ENCODE data around the gene UBAC1.

UBAC1 gene

GRCh38 chr9:135961277-135961715 lies at the start of gene UBAC1:
TSS of gene UBAC1 (minus strand) at chr9:135961373. CDS start at chr9:135961162, 211 bp downstream.
- DNase-seq, result peak; percentile 95

- no peak for DNase-seq
Observed at GRCh38 chr9:136010615-136011361, 49.6 kb upstream of the UBAC1 start.

GRCh38 chr9:136010176-136010575 lies 49.0 kb upstream of the UBAC1 start:
- DNase-seq, result no peak

- no peak for DNase-seq
Observed at GRCh38 chr9:136009516-136009915, 48.3 kb upstream of the UBAC1 start.

GRCh38 chr9:136008693-136008997 lies 47.5 kb upstream of the UBAC1 start:
- DNase-seq, result no peak

- DNase-seq, result no peak
Observed at GRCh38 chr9:136007934-136008692, 46.9 kb upstream of the UBAC1 start.

GRCh38 chr9:136007276-136007933 lies 46.2 kb upstream of the UBAC1 start:
- no peak for DNase-seq

- DNase-seq, result no peak
Observed at GRCh38 chr9:136006169-136006568, 45.0 kb upstream of the UBAC1 start.

- no peak for DNase-seq
Observed at GRCh38 chr9:136004712-136005111, 43.5 kb upstream of the UBAC1 start.

- no peak for DNase-seq
Observed at GRCh38 chr9:136004219-136004618, 43.0 kb upstream of the UBAC1 start.

GRCh38 chr9:136003411-136004218 lies 42.4 kb upstream of the UBAC1 start:
- DNase-seq, result no peak

GRCh38 chr9:136002881-136003280 lies 41.7 kb upstream of the UBAC1 start:
- no peak for DNase-seq

GRCh38 chr9:136002215-136002614 lies 41.0 kb upstream of the UBAC1 start:
- no peak for DNase-seq

GRCh38 chr9:136001231-136001630 lies 40.1 kb upstream of the UBAC1 start:
- no peak for DNase-seq

- DNase-seq, result no peak
Observed at GRCh38 chr9:135998410-135999071, 37.4 kb upstream of the UBAC1 start.

- DNase-seq, result no peak
Observed at GRCh38 chr9:135998016-135998380, 36.8 kb upstream of the UBAC1 start.

GRCh38 chr9:135997090-135998015 lies 36.2 kb upstream of the UBAC1 start:
- DNase-seq, result no peak

GRCh38 chr9:135995816-135996215 lies 34.6 kb upstream of the UBAC1 start:
- no peak for DNase-seq

GRCh38 chr9:135994501-135995192 lies 33.5 kb upstream of the UBAC1 start:
- DNase-seq, result no peak

GRCh38 chr9:135993765-135994500 lies 32.8 kb upstream of the UBAC1 start:
- DNase-seq, result no peak

Measured in CD4-positive, alpha-beta T cell treated with Interleukin-17A for 1 hour (primary cell).